ENCODE measurements around the gene ACOT9.
"Not testable (repeated sequence)": the region's sequence is repeated elsewhere in the genome, so short reads cannot be mapped to it uniquely, and the experiment has no call there.

ACOT9 gene

DNA sequence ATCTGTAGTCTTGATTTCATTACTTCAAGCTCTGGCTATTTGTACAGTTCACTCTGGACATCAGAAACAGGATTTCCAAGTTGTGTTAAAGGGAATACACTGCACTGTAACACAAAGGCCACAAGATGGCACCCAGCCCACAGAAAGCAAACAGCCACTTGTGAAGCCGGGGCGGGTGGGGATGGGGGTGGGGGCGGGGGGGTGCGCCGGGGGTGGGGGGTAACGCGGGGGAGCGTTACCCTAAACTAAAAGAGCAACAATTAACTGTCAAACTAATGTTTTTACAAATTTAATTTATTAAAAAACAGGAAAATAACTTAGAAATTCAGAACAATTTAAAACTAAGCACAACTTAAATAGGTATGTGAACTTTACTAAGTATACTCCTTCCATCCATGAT is 48.5 kb downstream of the ACOT9 start:
- DNase-seq (ENCODE audit: low spot score): peak; percentile 68

DNA sequence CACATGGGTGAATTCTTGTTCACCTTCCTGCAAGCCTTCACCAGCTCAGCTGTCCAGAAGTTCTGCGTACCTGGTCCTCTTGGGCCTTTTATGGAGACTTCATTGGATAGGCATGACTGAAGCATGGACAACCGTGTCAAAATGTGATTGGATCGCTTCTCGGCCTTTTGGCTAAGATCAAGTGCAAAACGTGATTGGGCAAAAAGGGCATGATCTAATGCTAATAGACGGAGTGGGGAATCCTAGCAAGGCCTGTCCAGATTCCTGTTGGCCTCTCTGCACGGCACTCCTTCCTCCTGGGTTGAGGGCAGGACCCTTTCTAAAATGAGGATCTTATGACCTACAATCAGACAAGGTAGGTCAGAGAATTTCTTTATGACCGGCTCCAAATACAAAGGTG is 50.9 kb downstream of the ACOT9 start:
- DNase-seq (ENCODE audit: low spot score): no peak

DNA sequence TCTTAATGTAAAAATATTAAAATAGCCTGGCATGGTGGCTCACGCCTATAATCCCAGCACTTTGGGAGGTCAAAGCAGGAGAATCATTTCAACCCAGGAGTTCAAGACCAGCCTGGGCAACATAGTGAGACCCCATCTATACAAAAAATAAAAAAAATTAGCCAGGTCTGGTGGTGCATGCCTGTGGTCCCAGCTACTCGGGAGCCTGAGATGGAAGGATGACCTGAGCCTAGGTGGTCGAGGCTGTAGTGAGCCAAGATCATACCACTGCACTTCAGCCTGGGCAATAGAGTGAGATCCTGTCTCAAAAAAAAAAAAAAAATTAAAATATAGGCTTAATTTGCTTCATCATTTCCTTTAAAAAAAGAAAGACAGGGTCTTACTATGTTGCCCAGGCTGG is 66.6 kb downstream of the ACOT9 start:
- not testable (repeated sequence) for DNase-seq (ENCODE audit: low spot score)

DNA sequence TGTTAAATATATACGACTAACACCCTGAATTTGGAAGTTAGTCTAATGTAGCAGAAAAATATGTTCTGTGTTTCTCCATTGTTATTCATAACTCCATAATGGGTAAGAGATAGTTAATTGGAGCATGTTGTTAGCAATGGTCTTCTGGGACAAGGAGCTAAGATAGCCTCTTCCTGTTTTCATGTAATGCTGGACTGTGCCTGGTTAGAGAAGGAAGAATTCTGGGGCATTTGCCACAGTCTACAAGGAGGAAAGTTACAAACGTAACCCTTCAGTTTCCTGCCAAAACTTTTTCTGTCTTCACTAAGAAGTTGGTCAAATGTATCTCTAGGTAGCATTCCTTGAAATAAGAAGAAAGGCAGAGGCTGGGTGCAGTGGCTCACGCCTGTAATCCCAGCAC is 70.0 kb downstream of the ACOT9 start:
- no peak for DNase-seq (ENCODE audit: low spot score)

DNA sequence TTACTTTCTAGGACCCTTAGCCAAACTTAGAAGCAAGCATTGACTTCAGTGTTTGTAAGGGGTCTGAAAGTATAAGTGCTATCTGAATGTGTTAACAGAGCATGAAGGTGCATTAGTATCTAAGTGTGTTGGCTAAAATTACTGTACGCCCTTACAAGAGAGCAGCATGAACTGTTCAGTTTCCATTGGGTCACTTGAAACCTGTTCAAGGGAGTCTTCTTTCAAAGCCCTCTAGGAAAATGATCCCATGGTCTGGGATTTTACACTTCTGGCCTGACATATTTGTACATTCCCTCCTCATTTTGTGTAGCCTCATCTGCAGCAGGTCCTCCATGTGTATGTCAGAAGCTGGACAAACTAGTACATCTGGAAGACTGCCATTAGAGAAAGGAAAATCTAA is 72.5 kb downstream of the ACOT9 start:
- no peak for DNase-seq (ENCODE audit: low spot score)

DNA sequence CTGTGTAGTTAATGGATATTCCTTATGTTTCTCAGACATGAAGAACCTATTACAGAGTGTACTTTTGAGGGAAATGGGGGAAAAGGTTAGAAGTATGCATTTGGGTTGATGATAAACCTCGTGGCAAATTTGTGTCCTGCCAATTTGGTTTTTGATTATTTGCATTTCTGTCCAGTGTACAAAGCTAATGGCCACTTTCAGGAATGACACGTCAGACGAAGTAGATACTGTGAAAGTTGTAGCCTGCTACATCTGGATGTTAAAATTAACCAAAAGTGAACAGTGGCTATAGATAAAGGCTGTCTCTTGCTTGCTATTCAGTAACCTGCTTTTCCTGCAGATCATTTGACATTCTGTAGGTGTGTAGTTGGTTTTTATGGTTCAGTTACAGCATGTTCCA is 74.7 kb downstream of the ACOT9 start:
- DNase-seq (ENCODE audit: low spot score): peak; percentile 29

DNA sequence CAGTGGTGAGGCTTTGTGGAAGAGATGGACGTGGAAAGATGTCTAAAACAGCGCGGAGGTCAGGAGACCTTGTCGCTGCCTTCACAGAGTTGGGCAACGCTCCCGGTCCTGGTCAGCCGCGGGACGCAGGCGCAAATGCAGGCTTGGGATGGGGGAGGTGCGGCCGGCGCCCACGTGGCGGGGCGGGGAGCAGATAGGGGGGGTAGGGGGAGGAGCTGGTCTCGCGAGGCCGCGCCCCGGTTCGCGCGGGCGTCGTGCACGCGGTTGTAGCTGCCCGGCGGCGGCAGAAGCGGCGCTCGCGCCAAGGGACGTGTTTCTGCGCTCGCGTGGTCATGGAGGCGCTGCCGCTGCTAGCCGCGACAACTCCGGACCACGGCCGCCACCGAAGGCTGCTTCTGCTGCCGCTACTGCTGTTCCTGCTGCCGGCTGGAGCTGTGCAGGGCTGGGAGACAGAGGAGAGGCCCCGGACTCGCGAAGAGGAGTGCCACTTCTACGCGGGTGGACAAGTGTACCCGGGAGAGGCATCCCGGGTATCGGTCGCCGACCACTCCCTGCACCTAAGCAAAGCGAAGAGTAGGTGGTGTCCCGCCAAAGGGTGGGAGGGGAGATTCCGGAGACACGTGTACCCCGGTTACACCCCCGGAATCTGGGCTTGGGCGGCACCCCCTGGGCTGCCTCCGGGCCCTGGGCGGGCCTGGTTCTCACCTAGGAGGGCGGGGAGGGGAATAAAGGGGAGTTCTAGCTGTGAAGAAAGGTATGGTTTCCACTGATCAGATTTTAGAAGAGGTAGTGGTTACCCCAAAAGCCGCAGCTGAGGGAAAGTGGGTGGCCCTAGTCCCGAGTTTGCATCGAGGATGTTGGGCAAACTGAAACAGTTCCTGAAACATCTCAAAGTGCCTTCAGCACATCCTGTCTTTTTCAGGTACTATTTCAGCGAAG is 75.6 kb downstream of the ACOT9 start, which contains the start of gene PRDX4:
Gene PRDX4, plus strand, starts transcription at position 255 of the 939 bp plus-strand sequence. Its CDS starts 78 bp downstream, at position 333.
- DNase-seq (ENCODE audit: low spot score): peak; percentile 77

DNA sequence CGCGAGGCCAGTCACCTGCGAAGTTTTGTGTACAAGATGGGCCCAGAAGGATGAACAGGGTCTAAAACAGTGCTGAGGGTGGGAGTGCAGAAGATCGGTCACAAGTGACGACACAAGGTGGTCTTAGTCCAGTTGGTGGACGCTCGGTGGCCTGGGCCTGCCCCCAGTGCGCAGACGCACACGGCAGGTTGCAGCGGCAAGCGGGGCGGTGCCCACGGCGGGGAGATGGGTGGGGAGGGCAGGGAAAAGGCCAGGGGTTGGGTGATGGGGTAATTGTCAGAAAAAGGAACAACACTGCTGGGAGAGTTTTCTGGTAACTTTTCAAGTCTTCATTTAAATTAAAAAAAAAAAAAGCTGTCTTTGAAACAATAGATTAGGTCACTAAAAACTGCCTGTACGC is 76.8 kb downstream of the ACOT9 start:
- DNase-seq (ENCODE audit: low spot score): no peak

DNA sequence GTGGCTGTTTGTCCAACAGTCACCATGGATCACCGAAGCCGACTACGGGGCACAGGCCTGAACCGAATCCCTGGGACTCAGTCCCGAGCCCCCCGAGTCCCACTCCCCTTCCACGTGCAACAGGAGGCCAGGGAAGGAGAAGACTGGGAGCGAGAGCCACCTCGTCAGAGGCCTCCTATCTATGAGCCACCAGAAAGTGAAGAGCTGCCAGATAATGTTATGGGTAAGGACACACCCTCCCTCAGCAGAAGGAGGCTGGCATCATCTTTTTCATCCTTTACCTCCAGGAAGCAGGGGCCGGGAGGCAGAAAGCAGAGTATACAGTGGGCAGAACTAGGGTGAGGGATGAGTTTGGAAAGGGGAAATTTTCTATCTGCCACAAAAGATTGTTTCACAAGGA is 78.6 kb downstream of the ACOT9 start:
- DNase-seq (ENCODE audit: low spot score): no peak

DNA sequence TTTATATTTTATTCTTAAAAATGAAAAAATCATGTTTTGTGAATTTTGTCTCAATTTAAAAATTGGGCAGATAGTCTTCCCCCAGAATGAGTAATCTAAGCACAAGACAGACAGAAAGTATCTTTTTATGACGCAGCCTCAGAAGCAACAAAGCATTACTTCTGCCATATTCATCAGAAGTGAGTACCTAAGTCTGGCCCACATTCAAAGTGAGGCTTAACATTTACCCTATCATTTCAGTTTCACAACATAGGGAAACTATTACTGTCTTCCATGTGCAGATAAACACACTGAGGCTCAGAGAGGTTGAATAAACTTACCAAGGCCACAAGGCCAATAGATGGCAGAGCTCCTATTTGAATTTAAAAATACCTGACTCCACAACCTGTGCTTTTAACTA is 80.2 kb downstream of the ACOT9 start:
- DNase-seq (ENCODE audit: low spot score): no peak

DNA sequence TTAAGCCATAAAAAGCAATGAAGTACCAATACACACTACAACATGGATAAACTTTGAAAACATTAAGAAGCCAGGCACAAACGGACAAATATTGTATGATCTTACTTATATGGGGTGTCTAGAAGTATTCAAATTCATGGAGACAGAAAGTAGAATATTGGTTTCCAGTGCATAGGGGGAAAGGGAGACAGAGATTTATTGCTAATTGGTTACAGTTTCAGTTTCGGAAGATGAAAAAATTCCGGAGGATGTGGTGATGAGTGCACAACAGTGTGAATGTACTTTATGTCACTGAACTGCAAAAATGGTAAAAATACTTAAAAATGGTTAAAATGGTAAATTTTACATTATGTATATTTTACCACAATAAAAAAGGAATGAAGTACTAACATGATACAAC is 80.9 kb downstream of the ACOT9 start:
- no peak for DNase-seq (ENCODE audit: low spot score)

DNA sequence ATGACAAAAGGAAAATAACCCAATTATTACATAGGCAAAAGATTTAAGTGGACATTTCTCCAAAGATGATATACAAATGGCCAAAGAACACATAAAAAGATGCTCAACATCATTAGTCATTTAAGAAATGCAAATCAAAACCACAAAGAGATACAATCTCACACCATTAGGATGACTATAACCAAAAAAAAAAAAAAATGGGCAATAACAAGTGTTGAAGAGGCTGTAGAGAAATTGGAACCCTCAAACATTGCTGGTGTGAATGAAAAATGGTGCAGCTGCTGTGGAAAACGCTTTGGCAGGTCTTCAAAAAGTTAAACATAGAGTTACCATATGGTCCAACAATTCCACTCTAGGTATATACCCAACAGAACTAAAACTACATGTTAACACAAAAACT is 81.4 kb downstream of the ACOT9 start:
- DNase-seq (ENCODE audit: low spot score): no peak

DNA sequence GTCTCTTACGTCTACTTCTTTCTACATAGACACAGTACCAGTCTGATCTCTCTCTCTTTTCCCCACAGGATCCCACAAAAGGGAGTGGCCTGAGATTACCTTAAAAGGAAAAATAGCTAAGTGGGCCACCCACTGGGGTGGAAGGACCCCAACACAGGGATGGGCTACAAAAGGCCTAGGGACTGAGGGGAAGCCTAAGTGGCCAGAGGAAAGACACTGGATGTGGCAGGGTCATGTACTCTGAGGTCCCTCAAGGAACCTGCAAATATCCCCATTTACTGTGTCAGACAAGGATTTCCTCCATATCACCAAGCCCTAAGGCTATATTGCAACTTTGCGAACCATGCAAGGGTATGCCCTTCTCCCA is 82.3 kb downstream of the ACOT9 start:
- no peak for DNase-seq (ENCODE audit: low spot score)

DNA sequence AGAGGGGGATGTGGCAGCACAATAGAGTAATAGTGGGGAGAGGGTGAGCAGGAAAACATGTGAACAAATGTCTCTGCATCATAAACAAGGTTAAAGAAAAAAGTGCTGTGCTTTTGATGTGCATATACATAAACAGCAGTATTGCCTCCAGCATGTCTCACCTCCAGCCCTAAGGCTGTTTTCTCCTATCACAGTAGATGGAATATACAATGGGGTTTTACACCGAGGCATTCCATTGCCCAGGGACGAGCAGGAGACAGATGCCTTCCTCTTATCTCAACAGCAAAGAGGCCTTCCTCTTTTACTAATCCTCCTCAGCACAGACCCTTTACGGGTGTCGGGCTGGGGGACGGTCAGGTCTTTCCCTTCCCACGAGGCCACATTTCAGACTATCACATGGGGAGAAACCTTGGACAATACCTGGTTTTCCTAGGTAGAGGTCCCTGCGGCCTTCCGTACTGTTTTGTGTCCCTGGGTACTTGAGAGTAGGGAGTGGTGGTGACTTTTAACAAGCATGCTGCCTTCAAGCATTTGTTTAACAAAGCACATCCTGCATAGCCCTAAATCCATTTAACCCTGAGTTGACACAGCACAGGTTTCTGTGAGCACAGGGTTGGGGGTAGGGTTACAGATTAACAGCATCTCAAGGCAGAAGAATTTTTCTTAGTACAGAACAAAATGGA is 82.9 kb downstream of the ACOT9 start:
- DNase-seq (ENCODE audit: low spot score): not testable (repeated sequence)

DNA sequence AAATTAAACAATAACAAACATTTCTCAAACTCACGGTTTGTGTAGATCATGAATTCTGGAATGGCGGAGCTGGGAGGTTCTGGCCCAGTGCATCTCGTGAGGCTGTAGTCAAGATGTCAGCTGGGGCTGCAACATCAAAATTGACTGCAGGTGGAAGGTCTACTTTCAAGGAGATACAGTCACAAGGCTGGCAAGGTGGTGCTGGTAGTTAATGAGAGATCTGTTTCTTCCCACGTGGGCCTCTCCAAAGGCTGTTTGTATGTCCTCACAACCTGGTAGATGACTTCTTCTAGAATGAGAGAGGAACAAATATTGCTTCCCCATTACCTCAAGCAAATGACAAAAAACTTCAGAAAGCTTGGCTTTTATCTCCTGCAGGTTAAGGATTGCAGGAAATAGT is 83.7 kb downstream of the ACOT9 start:
- DNase-seq (ENCODE audit: low spot score): no peak

DNA sequence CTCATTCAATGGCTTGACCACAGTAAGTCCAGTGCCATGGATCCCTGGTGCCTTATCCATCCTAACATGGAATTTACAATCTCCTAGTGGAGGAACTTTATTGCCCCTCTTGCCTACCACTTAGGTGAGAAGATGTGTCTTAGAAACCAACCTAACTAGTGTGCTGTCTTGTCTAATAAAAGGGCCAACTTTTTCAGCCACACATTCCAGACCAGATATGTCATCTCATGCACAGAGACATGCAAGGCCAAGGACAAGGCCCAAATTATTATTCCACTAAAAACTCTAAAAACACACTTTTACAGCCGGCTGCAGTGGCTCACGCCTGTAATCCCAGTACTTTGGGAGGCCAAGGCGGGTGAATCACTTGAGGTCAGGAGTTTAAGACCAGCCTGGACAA is 86.4 kb downstream of the ACOT9 start:
- DNase-seq (ENCODE audit: low spot score): no peak

DNA sequence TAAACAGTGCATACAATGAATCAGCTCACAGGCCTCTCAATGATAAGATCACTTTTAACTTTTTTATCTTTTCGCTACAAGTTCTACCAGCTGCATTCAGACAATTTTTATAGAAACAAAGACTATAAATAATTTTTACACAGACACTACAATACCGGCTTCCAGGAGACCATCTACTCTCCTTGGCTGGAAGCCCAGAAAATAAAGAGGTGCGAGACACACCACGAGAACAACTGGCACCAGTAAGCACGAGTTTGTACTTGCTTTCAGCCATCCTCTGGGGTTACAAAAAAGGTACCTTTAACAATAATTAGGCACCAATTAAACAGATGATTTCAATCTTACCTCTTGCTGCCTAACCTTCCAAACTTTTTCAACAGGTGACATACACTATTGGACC is 87.0 kb downstream of the ACOT9 start:
- no peak for DNase-seq (ENCODE audit: low spot score)
